Muscle layer of duodenum (tissue), 2 donors: ENCODE data around the gene ZBP1.
"Not testable (repeated sequence)": the region's sequence is repeated elsewhere in the genome, so short reads cannot be mapped to it uniquely, and the experiment has no call there.

ENCODE experiments used
- H3K27ac ChIP-seq: one replicate; pipeline ENCODE4 v1.7.0; 2013; ENCODE audit warnings: mild to moderate bottlenecking, low read length
- H3K27me3 ChIP-seq: one replicate; pipeline ENCODE4 v1.7.0; 2013; ENCODE audit warnings: low read depth, mild to moderate bottlenecking, control low read depth, low read length
- H3K36me3 ChIP-seq, 2 donors: one replicate each; pipeline ENCODE4 v1.7.0; 2013; ENCODE audit warnings: low read length in 2 of 2, control low read depth in 1 of 2, mild to moderate bottlenecking in 1 of 2; ENCODE audit not compliant: insufficient read depth in 2 of 2, control insufficient read depth in 1 of 2
- H3K4me1 ChIP-seq, 2 donors: one replicate each; pipeline ENCODE4 v1.7.0; 2013; ENCODE audit warnings: low read length in 2 of 2, mild to moderate bottlenecking in 2 of 2, control low read depth in 1 of 2, moderate library complexity in 1 of 2; ENCODE audit not compliant: insufficient read depth in 2 of 2, control insufficient read depth in 1 of 2
- H3K4me3 ChIP-seq, 2 donors: one replicate each; pipeline ENCODE4 v1.7.0; 2013; ENCODE audit warnings: low read length in 2 of 2, low read depth in 1 of 2, mild to moderate bottlenecking in 1 of 2
- H3K9me3 ChIP-seq, 2 donors: one replicate each; pipeline ENCODE4 v1.7.0; 2013; ENCODE audit warnings: low read length in 2 of 2, control low read depth in 1 of 2, mild to moderate bottlenecking in 1 of 2; ENCODE audit not compliant: control insufficient read depth in 1 of 2
- donor health status: healthy.

ZBP1 gene

DNA sequence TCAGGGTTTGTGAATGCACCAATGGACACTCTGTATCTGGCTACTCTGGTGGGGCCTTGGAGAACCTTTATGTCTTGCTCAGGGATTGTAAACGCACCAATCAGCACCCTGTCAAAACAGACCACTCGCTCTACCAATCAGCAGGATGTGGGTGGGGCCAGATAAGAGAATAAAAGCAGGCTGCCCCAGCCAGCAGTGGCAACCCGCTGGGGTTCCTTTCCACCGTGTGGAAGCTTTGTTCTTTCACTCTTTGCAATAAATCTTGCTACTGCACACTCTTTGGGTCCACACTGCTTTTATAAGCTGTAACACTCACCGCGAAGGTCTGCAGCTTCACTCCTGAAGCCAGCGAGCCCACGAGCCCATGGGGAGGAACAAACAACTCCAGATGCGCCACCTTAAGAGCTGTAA is 9.3 kb upstream of the ZBP1 start:
- H3K27me3 ChIP-seq, H3K9me3 ChIP-seq, H3K36me3 ChIP-seq, H3K4me3 ChIP-seq, H3K4me1 ChIP-seq, H3K27ac ChIP-seq: not testable (repeated sequence)

DNA sequence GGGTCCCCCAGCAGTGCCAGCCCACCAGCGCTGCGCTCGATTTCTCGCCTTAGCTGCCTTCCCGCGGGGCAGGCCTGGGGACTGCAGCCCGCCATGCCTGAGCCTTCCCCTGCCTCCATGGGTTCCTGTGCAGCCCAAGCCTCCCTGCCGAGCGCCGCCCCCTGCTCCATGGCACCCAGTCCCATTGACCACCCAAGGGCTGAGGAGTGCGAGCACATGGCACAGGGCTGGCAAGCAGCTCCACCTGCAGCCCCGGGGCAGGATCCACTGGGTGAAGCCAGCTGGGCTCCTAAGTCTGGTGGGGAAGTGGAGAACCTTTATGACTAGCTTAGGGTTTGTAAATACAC is 8.7 kb upstream of the ZBP1 start:
- H3K4me3 ChIP-seq, H3K27ac ChIP-seq, H3K36me3 ChIP-seq, H3K27me3 ChIP-seq, H3K9me3 ChIP-seq, H3K4me1 ChIP-seq: not testable (repeated sequence)

DNA sequence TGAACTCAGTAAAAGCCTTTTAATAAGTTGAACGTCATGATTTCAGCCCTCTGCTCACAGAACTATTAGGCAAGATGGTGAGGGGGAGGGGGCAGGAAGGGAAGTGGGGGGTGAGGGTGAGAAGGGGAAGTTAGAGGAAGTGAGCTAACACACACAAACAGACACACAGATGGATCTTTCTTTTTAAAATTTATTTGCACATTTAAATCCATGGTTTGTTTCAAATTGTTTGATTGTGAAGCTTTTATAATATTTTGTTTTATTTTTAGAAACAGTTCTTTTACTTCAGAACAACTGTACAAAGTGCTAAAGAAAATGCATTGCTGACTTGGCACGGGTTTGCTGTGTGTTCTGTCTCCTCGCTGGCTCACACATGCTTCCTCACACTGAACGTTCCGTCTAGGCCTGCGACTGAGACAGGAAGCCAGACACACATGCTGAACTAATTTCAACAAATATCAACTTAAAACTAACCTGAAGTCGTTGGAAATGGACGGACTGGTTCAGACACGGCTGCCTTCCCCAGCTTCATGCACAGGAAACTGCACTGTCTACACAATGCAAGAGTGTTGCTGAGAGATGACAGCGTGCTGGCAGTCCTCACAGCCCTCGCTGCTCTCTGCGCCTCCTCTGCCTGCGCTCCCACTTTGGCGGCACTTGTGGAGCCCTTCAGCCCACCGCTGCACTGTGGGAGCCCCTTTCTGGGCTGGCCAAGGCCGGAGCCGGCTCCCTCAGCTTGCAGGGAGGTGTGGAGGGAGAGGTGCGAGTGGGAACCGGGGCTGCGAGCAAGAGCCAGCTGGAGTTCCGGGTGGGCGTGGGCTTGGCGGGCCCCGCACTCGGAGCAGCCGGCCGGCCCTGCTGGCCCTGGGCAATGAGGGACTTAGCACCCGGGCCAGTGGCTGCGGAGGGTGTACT is 8.1 kb upstream of the ZBP1 start:
- Histone ChIP-seq H3K4me3 (peak overlapping the region in 1 of 2 donors; percentile 49), H3K27me3 (no peaks in the 10 kb centered on the region), H3K27ac (peak overlapping the region; percentile 62), H3K4me1 (peaks cover 5 to 9% of the 10 kb centered on the region in 2 donors), H3K9me3 (peaks cover 0 to 8% of the 10 kb centered on the region in 2 donors), H3K36me3 (no peaks in the 10 kb centered on the region)

DNA sequence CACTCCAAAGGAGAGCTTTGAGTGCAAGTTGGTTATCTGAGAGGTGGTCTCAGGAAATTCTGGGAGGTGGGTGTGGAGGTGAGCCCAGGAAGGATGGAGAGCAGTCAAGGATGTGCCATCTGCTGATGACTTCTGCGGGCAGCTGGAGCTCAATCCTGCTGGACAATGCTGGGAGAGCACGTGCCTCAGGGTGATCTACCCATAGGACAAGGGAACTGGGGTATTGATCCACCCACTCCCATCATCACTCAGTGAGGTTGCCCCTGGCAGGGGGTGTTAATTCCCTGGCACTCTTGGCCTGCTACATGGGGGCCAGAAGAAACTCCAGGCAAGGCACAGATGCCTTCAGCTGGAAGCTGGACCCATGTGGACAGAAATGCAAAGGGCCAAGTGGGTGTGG is 7.1 kb upstream of the ZBP1 start:
- Histone ChIP-seq H3K27ac (peak overlapping the region; percentile 62), H3K36me3 (no peaks in the 10 kb centered on the region), H3K9me3 (peaks cover 0 to 8% of the 10 kb centered on the region in 2 donors), H3K4me1 (peaks cover 5 to 9% of the 10 kb centered on the region in 2 donors), H3K27me3 (no peaks in the 10 kb centered on the region), H3K4me3 (no peak overlapping the region)

DNA sequence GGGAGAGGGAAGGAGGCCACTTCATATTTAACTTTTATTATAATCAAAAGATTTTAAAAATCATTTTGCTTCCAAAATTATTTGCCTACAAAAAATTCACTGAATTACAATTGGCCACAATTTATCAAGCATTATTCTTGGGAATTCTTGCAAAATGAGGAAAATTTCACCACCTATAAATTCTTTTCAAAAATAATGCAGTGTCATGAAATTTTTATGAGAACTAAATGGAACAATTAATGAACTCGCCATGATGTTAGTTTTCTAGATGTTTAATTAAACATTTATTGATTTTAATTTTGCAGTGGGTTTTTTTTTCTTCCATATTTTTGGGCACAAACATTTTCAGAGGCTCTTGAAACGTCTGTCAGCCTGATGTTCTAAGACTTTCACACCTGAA is 5.8 kb upstream of the ZBP1 start:
- peaks cover 5 to 9% of the 10 kb centered on the region in 2 donors for H3K4me1 ChIP-seq
- H3K9me3 ChIP-seq: peaks cover 0 to 8% of the 10 kb centered on the region in 2 donors
- H3K4me3 ChIP-seq: no peak overlapping the region
- no peak overlapping the region for H3K27ac ChIP-seq
- no peaks in the 10 kb centered on the region for H3K27me3 ChIP-seq
- no peaks in the 10 kb centered on the region for H3K36me3 ChIP-seq

DNA sequence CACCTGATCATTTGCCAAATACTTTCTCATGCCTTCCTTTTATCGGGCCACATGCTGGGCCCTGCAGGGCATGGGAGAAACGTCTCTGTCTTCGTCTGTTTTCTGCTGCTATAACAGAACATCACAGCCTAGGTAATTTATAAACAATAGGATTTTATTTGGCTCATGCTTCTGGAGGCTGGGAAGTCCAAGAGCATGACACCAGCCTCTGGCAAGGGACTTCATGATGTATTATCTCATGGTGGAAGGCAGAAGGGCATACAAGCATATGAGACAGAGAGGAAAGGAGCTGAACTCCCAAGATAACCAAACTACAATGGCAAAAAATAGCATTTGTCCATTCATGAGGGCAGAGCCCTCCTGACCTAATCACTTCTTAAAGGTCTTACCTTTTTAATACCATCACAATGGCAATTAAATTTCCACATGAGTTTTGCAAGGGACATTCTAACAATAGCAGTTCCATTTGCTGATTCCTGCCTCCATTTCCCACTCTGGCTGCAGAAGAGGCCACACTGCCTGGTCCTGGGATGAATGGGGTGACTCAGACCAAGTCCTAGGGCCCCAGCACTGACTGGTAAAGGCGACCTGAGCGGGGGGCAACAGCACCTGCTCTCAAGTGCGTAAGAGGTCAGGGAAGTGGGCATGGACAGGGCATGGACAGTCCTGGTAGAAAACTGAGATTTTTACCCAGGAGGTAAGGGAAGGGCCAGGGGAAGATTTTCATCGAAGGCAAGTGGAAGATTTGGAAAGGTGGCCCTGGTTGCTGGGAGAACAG is 5.1 kb upstream of the ZBP1 start:
- H3K4me1 ChIP-seq: peaks cover 5 to 9% of the 10 kb centered on the region in 2 donors
- H3K36me3 ChIP-seq: no peaks in the 10 kb centered on the region

DNA sequence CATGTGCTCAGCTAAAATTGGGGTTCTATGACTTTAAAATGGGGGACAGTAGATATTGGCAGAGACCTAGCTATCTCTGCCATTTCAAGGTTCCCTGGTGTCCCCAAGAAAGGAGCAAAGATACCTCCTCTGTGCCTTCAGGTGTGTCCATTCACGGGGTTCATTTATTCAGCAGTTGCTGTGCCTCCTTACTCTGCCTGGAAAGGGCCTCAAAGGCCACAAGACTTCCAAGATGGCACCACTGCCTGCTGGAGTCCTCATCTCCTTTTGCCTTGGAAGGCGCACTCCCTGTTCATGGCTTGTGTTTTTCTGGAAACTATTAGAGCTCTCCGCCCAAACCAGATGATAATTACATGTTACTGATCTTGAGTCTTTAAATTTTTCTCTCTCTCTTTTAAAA is 3.9 kb upstream of the ZBP1 start:
- H3K27me3 ChIP-seq: no peaks in the 10 kb centered on the region
- peaks cover 0 to 8% of the 10 kb centered on the region in 2 donors for H3K9me3 ChIP-seq
- no peak overlapping the region for H3K27ac ChIP-seq
- no peaks in the 10 kb centered on the region for H3K36me3 ChIP-seq
- H3K4me1 ChIP-seq: peaks cover 5 to 9% of the 10 kb centered on the region in 2 donors
- H3K4me3 ChIP-seq: no peak overlapping the region

More for the DNA sequence above, 5.1 kb upstream of the ZBP1 start:
- Histone ChIP-seq H3K4me3 (no peak overlapping the region), H3K27ac (no peak overlapping the region), H3K27me3 (no peaks in the 10 kb centered on the region), H3K9me3 (peaks cover 0 to 8% of the 10 kb centered on the region in 2 donors)

DNA sequence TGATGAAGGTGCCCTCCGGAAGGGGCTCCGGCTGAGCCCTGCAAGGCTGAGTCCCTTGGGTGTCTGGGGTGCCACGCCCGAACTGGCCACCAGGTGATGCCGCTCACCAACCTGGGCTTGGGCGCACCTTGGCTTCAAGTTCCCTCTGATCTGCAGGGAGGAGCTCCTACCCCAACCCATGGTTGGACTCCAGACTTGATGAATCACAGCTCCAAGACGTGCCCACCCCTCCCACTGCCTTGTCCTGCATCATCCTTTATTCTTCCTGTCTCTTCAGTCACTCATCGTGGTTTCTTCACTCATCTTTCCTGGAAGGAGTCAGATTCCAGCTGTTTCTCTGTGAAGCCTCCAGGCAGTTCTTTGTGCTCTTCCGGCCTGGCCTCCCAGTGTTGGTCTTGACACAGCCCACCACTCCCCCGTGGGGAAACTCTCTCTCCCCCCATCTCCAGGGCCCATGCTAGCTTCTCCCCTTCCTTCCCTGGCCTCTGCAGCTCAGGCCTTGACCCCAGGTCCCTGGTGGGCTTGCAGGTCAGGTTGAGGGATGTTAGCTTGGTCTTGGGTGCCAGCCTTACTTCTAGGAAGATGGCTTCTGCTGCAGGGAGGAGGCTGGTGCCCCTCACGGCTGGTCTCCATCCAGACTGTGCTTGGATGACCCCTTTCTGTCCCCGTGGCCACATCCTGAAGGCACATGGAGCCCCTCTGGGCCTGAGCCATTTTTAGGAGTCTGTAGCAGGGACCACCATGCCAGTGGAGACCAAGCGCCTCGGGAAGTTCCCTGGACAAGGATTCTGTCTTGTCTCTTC is 2.6 kb upstream of the ZBP1 start:
- no peak overlapping the region for H3K27ac ChIP-seq
- H3K9me3 ChIP-seq: peaks cover 0 to 8% of the 10 kb centered on the region in 2 donors
- H3K4me1 ChIP-seq: peaks cover 5 to 6% of the 10 kb centered on the region in 2 donors
- H3K27me3 ChIP-seq: no peaks in the 10 kb centered on the region
- H3K36me3 ChIP-seq: no peaks in the 10 kb centered on the region
- H3K4me3 ChIP-seq: no peak overlapping the region

DNA sequence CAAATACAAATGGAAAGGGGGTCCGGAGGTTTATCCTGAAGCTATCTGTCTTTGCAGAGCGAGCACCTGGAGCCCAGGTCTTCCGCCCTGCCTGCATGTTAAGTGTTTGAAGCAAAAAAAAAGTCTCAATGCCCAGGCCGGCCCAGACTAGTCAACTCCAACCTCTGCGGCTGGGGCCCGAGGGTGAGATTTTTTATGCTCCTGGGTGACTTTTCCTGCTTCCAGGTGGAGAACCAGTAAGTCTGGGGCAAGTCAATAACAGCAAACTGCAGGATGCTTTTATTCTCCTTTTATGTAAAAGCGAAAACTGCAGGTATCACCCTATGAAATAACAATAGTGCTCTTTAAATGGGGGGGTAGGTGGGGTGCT is 2.0 kb upstream of the ZBP1 start:
- Histone ChIP-seq H3K4me3 (no peak overlapping the region), H3K9me3 (peaks cover 0 to 8% of the 10 kb centered on the region in 2 donors), H3K27ac (no peak overlapping the region), H3K27me3 (no peaks in the 10 kb centered on the region), H3K36me3 (no peaks in the 10 kb centered on the region), H3K4me1 (no peaks in the 10 kb centered on the region)

DNA sequence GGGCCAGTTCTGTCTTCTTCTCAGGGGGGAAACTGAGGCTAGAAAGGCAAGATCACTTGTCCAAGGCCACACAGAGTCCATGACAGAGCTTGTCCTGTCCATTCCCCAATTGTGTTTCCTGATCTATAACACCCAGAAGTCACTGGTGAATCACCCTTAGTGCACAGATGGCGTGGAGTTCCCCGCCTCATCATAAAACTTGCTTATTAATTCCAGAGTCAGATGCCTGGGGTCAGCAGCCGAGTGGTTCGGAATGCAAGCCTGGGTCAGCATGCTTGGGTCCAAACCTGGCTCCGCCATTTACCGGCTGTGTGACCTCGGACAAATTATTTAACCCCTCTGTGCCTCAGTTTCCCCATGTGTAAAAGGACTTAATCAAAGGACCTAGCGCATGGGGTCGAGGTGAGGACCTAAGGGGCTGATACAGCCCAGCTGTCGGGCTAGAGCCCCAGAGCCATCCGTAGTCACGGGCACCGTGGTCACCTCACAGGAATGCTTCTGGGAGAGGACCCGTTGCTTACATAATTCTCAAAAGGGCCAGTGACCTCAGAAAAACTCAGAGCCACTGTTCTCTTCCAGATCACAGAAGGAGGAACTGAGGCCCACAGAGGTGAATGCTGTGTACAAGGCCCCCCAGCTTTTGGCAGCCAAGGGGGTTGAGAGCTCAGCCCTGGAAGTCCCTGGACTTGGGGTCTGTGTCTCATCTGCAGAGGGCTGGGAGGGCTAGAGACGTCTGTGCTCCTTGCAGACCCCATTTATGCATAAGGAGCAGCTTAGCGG is 1.4 kb upstream of the ZBP1 start:
- Histone ChIP-seq H3K27ac (no peak overlapping the region), H3K4me3 (no peak overlapping the region), H3K9me3 (peaks cover 0 to 8% of the 10 kb centered on the region in 2 donors), H3K27me3 (no peaks in the 10 kb centered on the region), H3K4me1 (no peaks in the 10 kb centered on the region), H3K36me3 (no peaks in the 10 kb centered on the region)
